Measurements from ENCODE around the gene IL6R.
"Not testable (repeated sequence)": the region's sequence is repeated elsewhere in the genome, so short reads cannot be mapped to it uniquely, and the experiment has no call there.

IL6R gene

DNA sequence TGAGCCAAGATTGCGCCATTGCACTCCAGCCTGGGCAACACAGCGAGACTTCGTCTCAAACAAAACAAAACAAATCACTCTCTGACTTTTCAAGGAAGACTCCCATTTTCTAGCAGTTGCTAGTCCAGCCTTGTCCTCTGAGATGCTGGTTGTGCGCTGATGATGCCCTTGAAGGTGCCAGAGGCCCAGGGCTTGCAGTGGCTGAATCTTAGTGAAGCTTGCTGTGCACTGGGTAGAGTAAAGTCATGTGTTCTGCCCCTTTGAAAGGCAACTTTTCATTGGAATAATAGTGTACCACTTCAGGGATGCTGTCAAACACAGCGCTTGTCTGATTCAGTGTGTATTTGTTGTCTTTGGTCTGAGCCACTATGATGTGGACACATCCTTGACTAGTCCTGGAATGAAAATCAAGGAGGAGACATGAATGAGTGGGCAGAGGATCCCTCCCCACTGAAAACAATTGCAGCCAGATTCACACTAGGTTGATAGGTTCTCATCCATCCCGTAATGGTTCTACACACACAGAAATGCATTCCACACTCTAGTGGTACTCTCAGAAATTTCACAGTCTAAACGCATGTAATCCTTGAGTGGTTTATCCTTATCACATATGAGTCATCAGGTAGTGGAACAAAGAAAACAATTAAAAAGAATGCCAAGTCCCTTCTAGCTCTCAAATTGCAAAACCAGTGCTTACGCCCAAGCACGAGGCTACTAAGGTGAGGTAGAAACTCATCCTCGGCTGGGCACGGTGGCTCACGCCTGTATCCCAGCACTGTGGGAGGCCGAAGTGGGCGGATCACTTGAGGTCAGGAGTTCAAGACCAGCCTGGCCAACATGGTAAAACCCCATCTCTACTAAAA, 79.0 kb downstream of the IL6R start:
- no peak for DNase-seq (ENCODE audit: low read depth in 2 of 2)

DNA sequence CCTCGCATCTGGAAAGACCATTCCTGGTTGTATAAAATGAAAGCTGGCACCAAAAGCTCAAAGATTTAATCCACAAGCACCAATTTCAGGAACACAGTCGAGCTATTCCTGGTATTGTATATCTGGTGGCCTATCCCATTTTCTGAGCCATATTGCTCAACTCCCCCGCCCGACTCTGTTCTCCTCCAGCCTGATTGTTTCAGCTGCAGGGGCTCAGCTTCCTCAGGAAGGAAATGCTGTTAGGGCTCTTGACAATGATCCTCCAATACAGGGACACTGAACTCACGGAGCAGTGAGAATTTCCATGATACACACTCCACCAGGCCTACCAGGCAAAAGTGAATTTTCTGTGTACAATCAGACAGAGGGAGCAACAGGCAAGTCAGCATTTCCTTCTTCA, 80.0 kb downstream of the IL6R start:
- DNase-seq (ENCODE audit: low read depth in 2 of 2): no peak

DNA sequence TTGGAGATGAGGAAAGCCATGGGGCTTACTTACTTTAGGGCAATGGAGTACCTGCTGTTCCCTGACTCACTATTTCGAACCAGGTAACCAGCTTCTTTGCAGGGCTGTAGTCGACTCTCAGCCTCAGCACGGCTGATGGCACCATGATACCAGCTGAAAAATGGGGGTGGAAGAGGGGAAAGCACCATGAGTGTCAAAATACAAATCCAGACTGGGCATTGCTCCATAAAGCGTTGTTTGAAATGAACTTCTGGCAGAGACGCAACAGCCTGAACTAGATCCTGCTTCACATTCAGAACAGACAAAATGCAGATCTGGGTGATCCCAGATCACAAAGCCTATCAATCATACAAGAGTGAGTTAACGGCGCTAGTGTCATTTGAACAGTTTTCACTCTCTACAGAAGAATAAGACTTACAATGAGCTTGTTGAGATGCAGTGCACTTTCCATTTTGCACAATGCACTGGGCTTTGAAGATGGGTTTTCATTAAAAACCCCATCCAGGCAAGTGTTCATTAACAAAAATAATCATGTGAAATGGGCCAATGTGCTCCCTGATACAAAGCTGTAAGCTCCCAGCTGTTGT, 80.9 kb downstream of the IL6R start:
- no peak for DNase-seq (ENCODE audit: low read depth in 2 of 2)

DNA sequence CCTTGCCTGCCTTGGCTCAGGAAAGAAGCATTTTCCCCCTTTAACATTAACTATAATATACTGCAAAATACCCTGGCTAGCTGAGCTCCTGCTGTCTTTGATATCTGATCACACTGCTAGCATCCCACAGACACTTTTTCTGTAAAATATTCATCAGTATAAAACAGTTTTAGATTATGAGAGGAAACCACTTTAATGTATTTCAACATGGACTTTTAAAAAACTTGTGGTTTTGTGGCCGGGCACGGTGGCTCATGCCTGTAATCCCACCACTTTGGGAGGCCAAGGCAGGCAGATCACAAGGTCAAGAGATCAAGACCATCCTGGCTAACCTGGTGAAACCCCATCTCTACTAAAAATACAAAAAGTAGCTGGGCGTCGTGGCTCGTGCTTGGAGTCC, 81.6 kb downstream of the IL6R start:
- DNase-seq (ENCODE audit: low read depth in 2 of 2): not testable (repeated sequence)

DNA sequence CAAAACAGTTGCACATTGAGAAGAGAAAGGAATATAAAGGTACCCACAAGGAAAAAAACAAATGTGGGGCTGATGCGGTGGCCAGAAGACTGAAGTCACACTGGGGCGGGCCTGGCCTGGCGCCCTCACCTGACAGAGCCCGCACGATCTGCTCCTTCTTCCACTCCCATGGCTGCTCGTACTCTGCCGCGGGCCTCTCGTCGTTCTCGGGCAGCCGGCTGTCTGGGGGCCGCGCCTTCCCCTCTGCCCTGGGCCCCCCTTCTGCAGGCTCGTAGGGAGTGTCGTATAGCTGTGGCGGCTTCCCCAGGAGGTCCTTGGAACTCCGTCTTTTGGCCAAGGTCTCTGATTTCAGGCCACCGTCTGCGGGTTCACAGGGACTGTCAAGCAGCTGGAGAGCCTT, 83.8 kb downstream of the IL6R start:
- DNase-seq (ENCODE audit: low read depth in 2 of 2): no peak

DNA sequence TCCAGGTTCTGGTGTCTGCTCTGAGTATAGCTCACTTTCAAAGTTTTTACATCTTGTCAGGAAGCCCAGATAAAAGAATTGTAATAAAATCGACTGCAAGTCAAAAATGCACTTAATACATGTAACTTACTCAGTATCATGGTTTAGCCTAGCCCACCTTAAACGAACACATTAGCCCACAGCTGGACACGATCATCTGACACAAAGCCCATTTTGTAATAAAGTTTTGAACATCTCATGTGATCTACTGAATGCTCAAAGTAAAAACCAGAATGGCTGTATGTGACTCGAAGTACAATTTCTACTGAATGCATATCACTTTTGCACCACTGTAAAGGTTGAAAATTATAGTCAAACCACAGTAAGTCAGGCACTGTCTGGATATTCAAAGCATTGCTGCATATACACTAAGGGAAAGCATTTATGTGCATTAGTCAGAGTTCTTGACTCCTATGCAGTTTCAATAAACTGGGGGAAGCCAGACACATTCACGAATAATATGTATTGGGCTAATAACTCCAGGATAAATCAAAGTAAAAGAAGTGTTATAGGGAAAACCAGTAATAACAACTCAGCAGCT, 84.6 kb downstream of the IL6R start:
- DNase-seq (ENCODE audit: low read depth in 2 of 2): no peak

DNA sequence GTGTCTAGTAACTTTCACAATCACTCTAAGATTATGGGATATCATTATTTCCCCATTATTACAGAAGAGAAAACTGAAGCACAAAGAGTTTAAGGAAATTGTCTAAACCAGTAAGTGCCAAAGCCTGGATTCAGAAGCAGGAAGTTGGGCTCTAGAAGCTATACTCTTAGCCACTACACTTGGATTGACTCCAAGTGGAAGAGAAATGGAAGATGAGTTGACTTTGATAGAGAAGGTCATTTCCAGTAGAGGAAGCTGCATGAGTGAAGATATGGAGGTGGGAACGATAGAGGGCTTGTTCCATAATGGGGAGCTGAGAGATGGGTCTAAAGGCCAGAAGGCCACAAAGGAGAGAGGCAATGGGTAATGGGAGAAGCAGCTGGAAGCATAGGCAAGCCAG, 85.2 kb downstream of the IL6R start:
- DNase-seq (ENCODE audit: low read depth in 2 of 2): no peak

DNA sequence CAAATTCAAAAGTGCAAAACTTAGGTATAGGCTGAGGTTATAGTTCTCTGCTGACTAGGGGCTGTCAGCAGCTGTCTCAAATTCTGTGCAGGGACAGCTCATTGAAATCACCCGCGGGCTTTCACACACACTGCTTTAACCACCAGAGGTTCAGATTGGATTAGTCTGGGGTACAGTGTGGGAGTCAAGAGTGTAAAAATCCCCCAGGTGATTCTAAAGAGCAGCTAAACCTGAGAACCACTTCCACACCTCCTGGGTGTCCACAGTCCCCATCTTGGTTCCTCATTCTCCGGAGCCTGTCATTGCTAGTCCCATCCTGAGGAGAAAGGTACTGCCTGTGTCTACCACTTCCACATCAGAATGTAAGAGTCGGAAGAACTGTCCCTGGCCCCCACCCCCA, 87.0 kb downstream of the IL6R start:
- DNase-seq (ENCODE audit: low read depth in 2 of 2): no peak

DNA sequence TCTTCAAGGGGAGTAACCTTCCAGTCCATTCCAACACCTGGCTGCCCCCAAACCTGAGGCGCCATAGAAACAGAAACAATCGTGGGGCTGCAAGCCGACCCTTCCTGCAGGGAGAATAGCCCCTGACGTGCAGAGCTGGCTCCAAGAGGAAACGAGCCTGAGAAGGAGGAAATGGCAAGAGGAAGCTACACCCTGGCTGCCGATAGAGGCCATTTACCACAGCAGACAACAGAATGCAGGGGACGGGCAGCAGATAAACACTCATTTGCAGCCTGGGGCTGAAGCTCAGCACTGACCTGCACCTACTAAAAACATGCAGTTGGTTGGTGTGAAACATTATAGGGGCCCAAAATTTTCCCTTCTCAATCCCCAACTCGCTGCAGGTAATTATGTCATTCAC, 88.1 kb downstream of the IL6R start:
- no peak for DNase-seq (ENCODE audit: low read depth in 2 of 2)

DNA sequence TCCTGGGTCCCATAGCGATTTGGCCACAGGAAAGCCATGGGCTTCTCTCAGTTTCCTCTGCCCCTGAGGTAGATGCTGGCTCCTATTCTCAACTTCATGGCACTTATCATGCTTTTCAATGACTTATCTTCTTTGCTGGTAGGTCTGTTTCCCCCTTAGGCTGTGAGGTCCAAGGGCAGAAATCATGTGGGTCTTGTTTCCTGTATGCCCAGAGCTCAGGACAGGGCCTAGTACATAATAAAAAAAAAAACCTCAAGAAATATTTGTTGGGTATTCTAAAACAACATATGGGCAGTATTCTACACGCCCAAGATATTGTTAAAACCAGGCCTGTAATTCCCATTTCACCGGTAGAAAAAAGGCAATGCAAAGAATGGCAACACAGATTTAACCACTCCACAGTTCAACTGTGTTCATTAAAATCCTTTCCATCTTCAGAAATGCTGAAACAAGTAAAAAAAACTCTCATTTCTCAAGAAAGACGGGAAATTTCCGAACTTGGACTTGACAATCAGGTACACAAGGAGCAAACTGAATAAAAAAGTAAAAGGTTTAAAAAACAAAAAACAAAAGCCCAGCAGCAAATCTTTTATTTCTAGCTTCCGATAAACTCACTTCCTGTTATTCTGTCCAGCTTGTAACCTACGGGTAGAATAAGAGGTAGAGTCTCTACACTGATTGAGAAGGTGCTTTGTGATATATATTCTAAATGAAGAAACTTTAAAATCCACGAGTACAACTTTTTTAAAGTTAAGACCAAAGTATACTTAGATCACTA, 90.5 kb downstream of the IL6R start:
- no peak for DNase-seq (ENCODE audit: low read depth in 2 of 2)

DNA sequence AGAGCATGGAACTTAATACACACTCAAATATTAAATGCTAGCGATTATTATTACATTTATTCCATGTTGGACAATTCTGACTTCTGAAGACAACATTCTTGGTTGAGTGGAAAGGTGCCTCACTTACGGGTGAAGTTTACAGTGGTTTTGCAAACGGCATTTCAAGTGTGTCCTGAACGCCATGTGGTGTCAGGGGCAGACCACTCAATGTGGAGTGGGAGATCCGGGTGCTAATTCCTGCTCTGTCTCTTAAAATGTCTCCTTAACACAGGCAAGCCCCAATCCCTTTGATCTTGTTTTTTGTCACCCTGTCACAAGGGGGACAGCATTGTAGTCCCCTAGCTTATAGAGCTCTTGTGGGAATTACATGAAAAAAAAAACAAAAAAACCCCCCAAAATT, 91.2 kb downstream of the IL6R start:
- no peak for DNase-seq (ENCODE audit: low read depth in 2 of 2)

DNA sequence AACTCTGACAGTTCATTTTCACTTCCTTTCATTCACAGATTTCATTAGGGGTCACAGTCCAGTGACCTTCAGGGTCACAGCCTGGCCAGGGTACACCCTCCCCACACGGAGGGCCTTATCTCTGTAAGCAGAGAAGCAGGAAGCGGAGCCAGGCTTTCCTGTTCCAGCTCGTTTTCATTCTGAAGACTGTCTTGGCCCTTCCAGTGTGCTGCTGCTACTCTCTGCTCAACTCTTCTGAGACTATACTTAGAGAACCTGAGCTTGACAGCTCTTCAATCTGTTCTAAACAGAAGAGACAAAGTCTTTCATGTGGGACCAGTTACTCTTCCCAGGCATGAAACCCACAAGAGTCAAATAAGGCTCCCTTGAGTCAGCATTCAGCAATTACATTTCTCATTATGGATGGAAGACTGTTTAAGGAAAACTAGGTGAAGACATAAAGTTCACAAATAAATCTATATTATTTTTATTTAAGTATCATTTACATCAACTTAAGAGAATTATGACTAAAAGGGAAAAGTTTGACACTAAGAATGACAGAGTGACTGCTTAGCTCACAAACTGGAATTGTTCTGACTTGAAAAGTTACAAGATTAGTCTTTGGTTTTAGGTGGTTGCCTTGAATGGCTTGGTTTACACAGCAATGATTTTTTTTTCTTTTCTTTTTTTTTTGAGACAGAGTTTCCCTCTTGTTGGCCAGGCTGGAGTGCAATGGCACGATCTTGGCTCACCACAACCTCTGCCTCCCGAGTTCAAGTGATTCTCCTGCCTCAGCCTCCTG, 92.1 kb downstream of the IL6R start:
- no peak for DNase-seq (ENCODE audit: low read depth in 2 of 2)

DNA sequence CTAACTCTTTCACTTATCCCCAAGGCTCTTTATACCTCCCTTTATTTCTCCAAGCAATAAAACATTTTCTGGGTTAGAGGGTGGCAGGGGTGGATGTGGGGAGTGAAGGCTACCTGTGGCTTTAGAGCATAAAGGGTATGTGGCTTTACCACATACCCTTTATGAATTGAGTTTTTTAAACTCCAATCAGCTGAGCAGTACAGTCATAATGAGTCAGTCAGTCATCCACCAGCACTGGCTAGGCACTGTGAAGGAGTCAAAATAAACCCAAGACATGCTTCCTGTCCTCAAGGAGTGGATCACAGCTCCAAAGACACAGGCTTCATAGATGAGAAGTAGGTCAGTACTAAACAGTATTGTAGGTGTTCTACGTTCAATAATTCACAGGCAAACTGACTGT, 94.3 kb downstream of the IL6R start:
- DNase-seq (ENCODE audit: low read depth in 2 of 2): no peak

DNA sequence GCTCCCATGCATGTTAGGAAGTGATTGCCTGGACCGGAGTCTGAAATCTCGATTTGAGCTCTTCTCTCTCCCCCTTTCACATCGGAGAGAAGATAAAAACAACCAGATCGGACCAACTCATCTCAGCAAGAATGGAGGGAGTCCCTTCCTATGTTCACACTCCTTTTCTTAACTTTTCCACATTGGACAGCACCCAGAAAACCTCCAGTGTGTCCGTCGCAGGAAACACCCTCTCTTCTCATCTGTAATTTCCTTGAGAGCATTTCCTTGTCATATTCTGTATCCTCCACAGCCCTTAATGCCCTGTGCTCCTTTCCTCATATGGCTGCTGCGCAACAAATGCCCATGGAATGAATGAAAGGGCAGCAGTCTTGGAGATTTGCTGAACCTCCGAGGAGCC, 95.4 kb downstream of the IL6R start:
- no peak for DNase-seq (ENCODE audit: low read depth in 2 of 2)

DNA sequence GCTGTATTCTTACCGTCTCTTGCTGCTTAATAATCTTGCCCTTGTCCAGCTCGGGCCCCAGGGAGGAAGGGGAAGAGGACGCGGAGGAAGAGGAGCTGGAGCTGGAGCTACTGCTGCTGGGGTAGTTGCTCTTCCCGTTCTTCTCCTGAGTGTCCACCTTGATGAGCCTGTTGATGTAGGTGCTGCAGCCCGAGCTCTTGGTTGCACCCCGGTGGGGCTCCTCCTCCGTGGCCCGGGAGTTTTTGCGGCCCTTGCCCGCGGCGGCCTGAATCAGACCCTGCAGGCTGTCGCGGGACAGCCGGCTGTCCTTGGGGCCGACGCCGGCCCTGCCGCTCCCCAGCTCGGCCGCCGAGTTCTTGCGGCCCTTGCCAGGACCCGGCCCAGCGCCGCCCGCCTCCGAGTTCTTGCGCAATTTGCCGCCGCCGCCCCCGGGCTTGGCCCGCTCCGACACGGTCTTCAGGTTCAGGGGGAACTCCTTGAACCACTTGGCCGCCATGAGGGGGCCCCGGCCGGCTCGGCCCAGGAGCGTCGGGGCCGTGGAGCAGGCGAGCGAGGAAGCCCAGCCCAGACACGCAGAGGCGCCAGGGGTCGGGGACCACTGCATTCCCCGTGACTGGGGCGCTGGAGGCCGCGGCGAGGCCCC, 96.4 kb downstream of the IL6R start:
- no peak for DNase-seq (ENCODE audit: low read depth in 2 of 2)

DNA sequence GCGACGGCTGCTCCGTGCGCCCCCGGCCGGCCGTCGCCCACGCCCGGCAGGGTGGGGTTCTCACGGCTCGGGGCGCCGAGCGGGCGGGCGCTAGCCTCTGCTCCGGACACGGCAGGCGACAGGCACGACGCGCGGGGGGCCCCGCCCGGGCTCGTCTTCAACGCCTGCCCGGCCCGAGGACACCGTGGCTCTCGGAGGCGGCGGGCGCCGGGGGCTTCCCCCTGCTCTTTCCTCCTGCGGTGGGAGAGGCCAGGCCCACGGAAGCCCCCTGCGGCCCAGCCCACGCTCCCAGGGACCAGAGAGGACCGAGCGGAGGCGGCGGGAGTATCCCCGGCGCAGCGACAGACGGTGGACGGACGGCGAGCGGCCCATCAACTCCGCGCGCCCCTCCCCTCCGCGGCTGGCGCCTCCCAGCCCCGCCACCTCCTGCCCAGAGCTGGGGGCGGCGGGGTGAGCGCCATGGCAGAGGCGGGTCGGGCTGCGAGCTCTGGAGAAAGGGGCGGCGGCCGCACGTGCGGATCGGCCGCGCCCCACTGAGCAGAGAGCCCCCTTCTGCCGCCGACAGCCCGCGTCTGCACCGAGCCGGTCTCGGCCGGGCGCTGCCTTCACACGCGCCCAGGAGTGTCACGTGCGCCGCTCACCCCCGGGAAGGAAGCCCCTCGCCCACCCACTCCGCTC, 97.1 kb downstream of the IL6R start, which contains the start of the genes SHE and TDRD10:
SHE (minus strand) TSS at position 347 of the 678 bp plus-strand sequence. CDS start 386 bp downstream, outside the sequence.
TDRD10 (plus strand) TSS at position 154 of the 678 bp plus-strand sequence. CDS start 4,685 bp downstream, outside the sequence.
- no peak for DNase-seq (ENCODE audit: low read depth in 2 of 2)

DNA sequence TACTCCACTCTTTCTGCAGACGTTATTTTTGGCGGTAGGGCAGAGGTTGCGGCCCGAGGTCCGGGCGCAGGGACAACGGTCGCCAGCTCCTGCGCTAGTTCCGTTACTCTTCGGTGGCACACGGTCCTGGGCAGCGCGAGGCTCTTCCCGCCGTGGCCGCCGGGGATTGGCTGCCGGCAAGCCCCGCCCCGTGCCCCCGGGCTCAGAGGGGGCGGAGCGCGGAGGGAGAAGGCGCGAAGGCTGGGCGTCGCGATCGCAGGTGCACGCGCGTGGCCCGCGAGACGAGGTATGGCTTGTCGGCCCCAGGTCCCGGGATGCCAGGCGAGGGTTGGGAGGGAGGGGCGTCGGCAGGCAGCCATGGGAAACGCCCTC, 97.6 kb downstream of the IL6R start:
- DNase-seq (ENCODE audit: low read depth in 2 of 2): no peak

DNA sequence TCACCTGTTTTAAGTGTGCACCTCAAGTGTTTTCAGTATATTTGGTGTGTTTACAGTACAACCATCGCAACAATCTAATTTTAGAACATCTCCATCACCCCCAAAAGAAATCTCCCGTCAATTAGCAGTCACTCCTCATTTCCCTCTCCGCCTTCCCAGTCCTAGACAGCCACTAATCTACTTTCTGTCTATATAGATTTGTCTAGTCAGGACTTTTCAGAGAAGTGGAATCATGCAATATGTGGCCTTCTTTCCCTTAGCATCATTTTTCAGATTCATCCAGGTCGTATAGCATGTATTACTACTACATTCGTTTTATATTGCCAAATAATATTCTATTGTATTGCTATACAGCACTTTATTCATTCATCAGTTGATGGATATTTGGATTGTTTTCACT, 98.8 kb downstream of the IL6R start:
- DNase-seq (ENCODE audit: low read depth in 2 of 2): no peak

DNA sequence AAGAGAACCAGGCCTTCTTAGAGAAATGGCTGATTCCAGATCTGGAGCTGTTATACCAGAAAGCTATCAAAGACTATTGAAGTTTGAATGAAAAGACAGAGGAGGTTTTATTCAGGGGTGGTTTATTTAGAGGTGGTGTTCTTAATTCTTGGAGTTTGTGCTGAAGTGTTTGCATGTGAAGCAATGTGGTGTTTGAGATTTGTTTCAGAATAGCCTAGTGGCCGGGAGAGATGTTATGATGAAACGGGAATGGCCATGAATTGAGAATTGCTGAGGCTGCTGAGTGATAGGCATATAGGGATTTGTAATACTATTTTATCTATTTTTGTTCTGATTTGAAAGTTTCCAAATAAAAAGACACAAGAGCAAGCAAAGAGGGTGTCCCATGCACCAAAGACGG, 107.6 kb downstream of the IL6R start:
- no peak for DNase-seq (ENCODE audit: low read depth in 2 of 2)

DNA sequence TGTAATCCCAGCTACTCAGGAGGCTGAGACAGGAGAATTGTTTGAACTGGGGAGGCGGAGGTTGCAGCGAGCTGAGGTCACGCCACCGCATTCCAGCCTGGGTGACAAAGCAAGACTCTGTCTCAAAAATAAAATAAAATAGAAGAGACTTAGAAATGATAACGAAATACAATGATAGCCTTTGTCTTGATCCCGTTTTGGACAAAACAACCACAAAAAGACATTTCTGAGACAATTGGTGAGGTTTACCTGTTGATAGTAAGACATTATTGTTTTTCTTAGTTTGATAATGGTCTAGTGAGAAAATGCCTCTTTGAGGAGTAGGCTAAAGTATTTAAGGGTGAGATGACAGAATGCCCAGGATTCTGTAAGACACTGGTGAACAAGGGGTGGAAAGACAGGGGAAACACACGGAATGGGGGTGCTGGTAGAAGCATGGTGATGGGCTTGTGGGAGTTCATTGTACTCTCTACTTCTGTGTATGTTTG, 109.0 kb downstream of the IL6R start:
- no peak for DNase-seq (ENCODE audit: low read depth in 2 of 2)

All from stimulated activated CD4-positive, alpha-beta T cell treated with anti-CD3 and anti-CD28 coated beads, Interleukin-12 subunit alpha, Interleukin-12 subunit beta, amount 100 ng/mL, for 24 hours (primary cell).